ELR (cell line): ENCODE measurements around the gene TBC1D9B.

Experiments
- DNase-seq: peaks from one replicate; pipeline ENCODE4 v3.0.0-alpha.2; 2015; ENCODE audit warnings: low read depth

The TBC1D9B gene

DNA sequence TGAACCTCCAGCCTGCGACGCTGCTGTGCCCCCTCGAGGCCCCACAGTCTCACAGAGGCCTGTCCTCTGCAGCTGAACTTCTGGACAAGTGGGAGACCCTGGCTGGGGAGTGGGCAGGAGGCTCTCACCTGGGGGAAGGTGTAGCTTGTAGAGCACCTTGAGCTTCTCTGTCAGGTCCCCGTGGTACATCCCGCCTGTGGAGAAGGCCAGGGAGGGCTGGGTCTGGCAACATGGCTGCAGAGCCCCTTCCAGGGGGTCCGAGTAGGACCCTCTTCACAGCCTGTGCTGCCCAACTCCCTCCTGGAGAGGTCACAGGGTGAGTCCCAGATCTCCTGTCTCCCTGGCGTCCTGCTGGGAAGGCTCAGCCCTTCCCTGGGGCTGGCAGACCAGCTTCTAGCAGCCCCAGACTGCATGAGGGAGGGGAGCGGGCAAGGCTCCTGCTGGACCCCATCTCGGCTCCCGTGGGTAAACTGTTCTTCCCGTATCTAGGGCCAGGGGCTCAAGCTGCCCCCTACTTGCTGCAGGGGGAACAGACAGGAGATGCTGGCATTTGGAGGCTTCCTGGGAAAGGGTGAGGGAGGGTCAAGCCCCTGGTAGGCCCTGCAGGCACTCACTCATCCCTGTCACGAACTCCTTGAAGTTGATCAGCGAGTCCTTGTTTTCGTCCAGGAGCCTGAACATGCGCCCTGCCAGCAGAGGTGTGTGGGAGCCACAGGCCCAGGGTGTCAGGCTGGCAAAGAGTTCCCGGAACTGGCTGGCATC lies 37.9 kb downstream of the TBC1D9B start:
- no peak for DNase-seq

DNA sequence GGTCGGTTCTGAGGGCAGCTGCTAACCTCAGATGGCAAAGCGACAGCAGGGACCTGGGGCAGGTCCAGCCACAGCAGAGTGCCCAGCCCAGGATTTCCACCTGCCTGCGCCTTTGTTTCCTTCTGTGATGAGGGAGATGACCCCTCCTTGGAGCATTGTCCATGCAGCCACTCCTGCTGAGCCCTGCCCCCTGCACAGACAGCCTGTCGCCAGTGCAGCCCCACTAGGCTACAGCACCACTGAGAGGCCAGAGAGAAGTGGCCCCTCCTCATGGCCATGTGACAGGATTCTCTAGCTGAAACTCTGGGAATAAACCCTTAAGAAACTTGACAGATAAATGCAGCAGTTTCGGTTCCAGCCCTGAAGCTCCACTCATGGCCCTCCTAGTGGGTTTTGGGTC lies 38.6 kb downstream of the TBC1D9B start:
- DNase-seq, result no peak

DNA sequence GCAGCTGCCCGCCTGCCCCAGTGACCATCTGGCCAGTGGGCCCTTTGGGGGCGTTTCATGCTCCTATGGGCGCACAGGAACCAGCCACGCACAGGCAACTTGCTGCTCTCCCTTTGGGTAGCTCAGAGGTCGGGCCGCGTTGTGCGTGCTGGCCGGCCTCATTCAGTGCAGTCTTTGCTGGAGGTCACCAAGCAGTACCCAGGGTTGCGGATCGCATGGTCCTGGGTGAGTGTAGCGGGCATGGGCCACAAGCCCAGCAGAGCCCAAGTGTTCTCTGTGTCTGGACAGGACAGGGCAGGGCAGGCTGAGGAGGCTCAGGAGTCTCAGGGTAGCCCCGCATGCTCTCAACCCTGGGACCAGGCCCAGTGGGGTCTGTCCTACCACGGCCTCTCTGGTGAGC lies 39.2 kb downstream of the TBC1D9B start:
- DNase-seq, result no peak

DNA sequence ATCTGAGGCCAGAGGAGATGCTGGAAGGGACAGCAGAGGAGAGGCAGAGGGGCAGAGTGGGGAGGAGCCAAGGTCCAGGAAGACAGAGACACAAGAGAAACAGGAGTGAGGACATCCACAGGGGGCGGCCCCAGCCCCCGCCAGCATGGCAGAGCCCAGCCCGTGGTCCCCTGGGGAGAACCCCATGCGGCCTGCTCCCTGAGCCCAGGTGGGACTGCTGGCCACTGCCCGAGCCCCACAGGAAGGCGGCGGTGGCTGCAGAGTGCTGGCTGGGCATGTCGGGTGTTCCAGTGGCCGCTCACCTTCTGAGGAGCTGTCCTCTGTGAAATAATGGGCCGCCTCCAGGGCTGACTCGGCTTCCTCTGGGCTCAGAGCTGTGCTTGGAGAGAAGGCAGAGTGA lies 40.2 kb downstream of the TBC1D9B start:
- no peak for DNase-seq

DNA sequence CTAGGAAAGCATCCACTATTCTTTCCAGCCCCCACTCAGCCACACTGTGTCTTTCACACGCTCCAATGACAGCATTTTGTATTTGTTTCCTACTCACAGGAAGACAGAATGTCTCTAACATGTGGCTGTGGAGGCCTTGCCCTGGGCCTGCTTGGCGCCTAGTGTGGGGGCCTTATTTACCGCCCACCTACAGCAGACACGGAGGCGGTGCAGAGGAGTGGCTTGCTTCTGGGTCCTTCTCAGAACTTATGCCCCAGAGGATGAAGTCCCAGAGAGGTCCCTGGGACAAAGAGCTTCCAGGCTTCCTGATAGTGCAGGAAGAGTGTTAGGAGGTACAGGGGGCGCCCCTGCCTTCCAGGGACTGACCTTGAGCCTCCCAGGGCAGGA lies 40.6 kb downstream of the TBC1D9B start:
- DNase-seq, result no peak

DNA sequence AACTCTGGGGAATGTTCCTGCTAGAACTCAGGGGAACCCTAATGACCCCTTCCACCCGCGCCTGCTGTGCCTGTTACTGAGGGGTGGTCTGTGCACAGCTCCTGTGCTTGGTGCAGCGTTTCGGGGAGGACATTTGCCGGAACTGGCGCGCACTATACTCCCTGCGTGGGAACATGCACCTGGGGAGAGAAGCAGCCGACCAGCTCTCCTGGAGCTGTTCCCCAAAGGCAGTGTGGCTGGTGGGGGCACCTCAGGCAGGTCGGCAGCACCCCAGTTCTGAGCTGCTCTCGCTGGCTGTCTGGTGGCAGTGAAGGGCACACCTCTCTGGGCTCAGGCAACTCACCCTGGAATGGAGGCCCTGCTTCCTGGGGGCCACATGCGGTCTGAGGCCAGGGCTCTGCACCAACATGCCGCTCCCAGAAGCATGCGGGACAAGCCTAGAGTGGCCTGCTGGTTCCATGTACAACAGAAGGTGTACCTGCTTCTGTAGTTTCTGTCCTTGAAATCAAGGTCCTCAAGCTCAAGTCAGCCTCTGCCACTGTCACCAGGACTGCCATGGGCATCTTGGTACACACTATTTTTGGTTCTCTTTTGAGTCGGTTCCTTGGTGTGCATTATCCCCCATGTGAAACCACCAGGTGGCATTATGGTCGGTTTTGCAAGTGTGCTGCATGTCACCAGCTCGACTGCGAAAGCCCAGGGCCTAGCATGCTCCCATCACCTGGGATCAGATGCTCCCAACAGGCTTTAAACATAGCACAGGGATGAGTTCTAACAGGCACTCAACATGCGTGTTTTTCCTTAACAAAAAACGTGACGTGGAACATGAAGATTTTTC lies 41.2 kb downstream of the TBC1D9B start:
- no peak for DNase-seq

DNA sequence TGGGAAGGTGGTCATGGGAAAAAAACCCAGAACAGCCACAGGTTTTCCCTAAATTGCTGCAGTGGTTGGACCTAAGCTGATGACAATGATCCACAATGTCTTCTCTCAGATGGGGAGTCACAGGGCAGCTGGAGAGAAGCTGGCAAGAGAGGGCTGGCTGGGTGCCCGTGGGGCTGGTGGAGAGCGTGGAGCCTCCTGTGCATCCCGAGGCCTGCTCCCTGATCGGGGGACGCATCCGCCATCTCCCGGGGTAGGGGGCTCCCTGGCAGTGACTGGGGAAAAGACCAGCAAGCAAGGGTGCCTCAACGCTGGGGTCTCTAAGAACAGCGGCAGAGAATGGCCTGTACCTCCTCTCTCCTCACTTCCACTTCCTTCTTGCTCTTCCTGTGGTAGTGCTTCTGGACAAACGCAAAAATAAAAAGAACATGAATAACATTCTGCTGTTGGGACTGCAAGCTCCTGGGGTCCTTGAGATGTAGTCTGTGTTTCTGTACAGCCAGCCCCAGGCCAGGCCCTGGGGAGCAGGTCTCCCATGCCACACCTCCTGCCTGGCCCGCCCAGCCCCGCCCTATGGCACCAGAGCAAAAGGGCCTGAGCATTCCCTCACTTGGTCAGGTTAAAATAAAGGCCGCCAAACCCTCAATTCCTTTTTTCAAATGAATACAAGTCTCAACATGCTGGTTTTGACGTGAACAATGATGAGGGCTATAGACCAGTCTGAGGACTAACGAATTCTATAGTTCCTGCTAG lies 42.0 kb downstream of the TBC1D9B start:
- no peak for DNase-seq

DNA sequence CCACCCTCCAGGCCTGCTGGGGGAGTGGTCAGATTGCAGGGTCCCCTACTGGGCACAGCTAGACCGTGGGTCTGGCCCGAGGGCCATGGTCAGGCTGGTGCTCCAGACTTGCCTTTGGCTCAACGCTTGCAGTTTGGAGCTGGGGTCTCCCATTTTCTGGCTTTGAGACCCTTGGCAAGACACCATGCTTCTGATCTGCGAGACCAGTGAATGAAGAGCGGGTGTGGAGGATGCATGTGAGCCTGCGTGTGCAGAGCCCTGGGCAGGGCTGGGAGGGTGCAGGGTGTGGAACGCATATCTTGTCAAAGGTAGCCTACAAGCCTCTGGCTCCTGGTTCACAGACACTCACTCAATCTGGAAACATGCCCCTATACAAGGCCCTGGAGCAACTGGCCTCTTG lies 43.0 kb downstream of the TBC1D9B start:
- no peak for DNase-seq

DNA sequence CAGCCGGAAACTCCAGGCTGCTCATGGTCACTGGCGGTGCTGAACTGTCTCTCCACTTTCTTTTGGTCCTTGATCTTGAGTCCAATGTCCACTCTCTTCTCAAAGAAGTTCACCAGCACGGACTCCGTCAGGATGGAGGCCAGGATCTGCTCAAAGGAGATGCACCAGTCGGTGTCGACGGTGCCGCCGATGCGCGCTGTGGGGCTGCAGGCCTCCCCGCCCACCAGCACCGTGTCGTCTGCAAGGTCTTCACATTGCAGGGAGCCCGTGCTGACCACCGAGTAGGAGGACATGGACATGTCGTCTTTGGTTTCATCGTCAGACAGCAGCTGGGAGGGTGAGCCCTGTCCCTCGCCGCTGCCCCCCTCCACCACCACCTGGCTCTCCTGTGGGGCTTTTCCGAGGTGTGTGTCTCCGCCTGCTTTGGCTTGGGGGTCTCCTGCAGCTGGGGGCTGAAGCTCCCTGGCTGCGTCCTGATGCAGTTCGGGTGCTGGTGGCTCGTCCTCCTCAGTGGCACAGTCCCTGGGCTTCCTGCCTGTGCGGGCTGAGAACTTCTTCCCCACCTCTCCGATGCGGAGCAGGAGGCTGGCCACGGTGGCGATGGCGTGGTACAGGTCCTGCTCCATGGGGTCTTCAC lies 44.1 kb downstream of the TBC1D9B start:
- no peak for DNase-seq

DNA sequence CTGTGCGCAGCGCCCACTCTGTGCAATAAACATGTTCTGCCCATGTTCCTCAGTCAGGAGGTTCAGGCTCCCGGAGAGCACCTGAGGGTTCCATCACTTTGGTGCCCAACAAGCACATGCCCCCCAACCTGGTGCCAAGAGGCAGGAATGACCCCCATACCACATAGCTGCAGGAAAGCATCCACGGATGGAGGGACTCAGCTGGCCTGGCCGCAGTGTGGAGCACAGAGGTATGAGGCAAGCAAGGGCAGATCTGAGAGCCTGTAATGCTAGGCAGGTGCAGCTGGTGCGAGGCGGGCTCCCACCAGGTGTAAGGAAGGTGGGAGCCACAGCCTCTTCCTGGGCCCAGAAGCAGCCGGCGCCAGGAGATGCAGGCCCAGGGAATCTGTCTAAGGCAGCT lies 44.8 kb downstream of the TBC1D9B start:
- no peak for DNase-seq

DNA sequence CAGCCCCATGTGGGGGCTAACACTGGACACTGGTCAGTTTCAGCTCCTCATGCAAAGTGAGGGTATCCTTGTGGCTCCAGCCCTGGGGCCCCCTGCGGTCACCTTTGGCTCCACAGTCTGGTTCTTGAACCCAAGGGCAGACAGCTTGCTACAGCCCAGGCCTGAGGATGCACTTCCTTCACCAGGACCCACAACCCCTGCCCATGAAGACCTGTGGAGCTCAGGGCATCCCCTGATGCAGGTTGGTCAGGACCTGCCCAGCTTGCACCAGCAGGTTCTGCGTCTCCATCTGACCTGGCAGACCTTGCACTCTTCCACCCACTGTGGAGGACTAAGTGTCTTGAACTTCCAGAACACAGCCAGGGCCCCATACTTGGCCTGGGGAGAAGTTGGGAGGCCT lies 45.4 kb downstream of the TBC1D9B start:
- DNase-seq, result no peak

DNA sequence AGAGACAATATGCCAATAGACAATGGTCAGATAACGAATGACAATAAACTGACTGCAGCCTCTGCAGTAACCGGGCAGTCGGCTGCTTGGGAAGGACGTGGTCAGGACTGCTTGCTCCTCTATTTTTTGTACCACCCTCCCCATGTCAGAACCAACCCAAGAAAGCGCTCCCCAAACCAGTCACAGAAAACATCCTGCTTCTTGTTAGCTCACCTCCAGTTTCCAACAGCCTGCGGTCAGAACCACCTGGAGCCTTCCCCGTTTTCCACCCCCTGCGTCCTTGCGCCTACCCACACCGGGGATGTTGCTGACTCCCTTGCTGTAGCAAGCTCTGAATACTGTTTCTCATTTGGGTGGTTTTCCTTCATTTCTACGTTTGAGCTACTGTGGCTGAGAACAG lies 47.4 kb downstream of the TBC1D9B start:
- DNase-seq, result no peak

DNA sequence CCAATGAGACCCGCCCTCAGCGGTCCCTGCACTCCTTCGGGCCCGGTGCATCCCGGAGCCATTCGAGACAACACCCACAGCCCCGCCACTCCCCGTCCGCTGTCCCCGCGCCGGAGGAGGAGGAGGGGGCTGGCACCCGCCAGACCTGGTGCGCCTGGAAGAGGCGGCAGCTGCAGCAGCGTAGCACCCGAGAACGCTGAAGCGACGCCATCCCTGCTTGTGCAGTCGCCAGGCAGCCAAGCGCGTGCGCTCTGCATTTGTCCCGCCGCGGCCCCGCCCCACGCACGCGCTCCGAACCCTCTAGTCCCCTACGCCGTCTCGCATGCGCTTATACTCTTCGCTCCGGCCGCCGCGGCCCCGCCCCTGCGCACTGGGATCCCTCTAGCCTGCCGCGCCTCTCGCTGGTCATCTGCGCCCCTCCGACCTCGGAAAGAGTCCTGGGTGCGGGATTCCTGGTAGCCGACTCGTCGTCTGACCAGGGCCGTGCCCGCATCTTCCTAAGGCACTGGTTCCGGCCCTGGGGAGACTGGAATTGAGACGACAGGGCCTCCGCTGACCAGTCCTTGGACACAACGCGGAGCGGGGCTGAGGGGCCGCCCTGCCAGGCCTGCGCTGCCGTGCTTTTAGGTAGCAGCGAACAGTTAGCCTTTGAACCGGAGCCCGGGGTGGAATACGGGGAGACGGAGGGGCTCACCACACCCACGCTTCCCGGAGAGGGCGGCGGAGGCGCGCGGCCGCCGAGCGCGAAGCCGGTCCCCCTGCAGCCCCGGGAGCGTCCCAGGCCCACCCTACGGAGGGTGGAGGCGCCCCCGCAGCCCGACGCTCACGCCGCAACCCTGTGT lies 48.9 kb downstream of the TBC1D9B start, which contains the start of gene MRNIP:
Gene MRNIP (minus strand): TSS at position 232 of the 842 bp plus-strand sequence. CDS start 21 bp downstream, at position 211.
- peak; percentile 95 for DNase-seq

DNA sequence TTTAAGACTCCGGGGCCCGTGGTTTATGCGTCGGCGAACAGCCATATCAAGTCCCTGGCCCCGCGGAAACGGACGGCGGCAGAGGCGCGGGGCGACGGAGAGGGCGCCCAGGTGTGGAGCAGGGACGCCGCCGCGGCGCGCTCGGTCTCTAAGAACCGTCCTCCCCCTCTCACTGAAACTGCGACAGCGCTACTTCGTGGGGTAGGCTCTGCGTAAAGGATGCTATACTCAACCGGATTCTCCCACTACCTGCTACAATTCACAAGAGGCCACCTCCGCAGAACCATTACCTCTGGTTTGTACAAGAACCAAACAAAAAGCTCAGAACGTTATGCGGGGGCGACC lies 49.5 kb downstream of the TBC1D9B start:
- DNase-seq, result peak; percentile 53

DNA sequence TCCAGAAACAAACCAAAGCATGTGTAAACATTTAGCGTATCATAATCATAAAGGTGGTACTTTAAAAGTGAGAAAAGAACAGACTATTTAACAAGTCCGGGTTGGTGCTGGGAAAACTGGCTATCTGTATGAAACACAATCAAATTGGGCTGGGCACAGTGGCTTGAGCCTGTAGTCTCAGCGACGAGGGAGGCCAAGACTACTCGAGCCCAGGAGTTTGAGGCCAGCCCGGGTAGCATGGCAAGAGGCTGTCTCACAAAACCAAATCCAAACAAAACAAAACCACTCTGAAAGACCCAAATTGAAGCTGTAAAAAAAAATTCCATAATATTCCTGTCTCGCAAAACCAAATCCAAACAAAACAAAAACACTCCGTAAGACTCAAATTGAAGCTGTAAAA lies 53.3 kb downstream of the TBC1D9B start:
- no peak for DNase-seq

DNA sequence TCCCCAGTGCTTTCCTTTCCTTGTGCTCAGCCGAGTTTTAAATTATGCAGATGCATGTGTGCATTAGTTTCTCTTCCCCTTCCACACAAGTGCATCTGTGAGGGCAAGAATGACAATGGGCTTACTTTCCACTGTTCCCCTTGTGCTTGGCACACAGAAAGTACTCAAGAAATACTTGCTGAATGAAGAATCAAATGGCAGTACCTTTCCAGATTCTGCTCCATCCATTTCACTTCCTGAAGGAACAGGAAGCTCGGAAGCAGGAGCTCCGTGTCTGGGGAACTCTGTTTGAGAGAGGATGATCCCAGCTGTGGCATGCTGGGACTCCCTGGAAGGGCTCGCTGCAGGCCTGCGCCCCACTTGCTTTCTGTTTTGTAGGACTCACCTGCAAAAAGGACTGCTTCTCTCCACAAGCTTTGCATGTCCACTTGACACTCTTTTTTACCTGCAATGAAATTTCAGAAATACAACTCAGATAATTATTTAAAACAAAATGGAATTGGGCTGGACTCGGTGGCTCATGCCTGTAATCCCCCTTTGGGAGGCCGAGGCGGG lies 54.6 kb downstream of the TBC1D9B start:
- DNase-seq, result no peak

DNA sequence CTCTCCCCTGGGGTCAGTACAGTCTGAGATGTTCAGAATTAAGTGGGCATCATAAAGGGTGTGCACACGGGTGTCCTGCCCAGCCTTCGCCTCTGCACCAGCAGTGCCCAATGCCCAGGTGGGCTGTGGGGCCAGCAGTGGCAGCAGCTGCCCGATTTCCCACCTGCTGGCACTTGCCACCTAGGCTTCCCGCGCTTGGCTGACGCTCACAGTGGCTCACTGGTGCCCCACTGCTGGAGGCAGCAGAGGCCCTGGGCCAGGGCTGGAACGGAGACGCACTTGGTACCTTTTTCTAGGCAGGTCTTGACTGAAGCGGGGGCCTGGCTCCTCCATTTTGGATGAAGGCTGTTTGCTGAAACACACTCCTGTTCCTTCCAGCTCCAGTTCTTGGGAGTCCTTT lies 66.1 kb downstream of the TBC1D9B start:
- no peak for DNase-seq

DNA sequence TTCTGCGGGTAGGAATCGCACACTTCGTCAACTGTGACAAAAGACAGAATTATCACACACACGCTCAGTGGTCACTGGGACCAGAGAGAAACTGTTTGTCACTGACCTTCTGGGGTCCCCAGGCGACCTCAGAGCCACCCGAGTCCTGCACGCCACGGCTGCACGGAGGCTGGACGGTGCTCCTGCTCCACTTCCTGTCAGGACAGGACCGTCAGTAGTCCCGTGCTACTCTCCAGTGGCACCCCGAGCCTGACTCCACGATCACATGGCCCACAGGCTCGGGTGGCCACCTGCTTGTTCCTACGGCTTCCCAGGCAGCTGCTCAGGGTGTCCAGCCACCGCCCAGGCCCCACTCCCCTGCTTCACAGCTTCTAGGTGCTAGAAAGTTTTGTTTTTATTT lies 66.9 kb downstream of the TBC1D9B start:
- no peak for DNase-seq

DNA sequence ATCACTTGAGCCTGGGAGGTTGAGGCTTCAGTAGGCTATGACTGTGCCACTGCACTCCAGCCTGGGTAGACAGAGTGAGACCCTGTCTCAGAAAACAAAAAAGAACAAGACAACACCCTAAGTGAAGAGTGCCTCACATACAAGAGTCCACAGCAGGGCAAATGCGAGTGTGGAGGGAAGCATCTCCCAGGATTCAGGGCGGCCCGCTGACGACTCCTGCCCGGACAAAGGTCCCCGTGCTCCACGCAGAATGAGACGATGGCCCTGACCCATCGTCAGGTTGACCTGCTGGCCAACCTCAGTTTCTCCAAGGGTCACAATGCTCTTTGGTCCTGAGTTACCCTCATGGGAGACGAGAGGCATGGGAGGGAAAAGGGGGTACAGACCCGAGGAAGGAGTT lies 67.4 kb downstream of the TBC1D9B start:
- DNase-seq, result no peak

DNA sequence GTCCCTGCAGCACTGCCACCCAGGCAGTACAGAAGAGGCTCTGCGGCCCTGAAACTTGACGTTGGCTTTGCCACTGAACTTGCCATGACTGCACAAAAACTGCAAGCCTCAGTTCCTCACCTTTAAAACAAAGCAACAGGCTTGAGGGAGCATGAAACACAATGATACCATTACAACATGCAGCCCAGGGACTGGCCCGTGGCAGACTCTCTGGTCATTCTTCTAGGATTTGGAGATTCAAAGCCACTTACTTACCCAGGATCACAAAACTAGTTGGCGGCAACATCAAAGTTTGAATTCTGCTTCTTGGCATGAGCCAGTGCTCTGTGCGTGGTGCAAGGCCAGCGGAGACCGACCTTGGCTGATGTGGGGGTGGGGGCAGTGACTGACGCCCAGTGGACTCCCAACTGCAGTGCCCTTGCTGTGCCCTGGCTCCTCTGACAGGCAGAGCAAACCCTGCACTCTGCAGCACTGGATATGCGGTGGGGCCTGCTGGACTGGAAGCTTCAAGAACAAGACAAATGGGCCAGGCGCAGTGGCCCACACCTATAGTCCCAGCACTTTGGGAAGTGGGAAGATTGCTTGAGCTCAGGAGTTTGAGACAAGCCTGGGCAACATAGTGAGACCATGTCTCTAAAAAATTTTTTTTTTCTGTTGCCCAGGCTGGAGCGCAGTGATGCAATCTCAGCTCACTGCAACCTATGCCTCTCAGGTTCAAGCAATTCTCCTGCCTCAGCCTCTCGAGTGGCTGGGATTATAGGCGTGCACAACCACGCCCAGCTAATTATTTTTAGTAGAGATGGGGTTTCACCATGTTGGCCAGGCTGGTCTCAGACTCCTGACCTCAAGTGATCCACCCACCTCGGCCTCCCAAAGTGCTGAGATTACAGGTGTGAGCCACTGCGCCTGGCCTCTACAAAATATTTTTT lies 68.1 kb downstream of the TBC1D9B start:
- DNase-seq, result no peak
